NCI-H226 (cell line): ENCODE results near the gene PACC1.
A peak's percentile ranks its signal among the peaks of the same experiment; 100 is the strongest.

Experiments used
- DNase-seq: peaks from one replicate; pipeline ENCODE4 v3.0.0-alpha.2; 2015

The PACC1 gene

GRCh38 chr1:212414328-212415106, at the start of gene PACC1:
Gene PACC1, minus strand, starts transcription at chr1:212414886. Its CDS starts 129 bp downstream, at chr1:212414757.
- peak; percentile 49 for DNase-seq

- no peak for DNase-seq
These were observed 49.0 kb upstream of the PACC1 start for GRCh38 chr1:212463565-212464285.

- no peak for DNase-seq
These were observed 47.4 kb upstream of the PACC1 start for GRCh38 chr1:212461916-212462660.

GRCh38 chr1:212460376-212460775, 45.7 kb upstream of the PACC1 start:
- DNase-seq = no peak

GRCh38 chr1:212459656-212460055, 45.0 kb upstream of the PACC1 start:
- DNase-seq = no peak

- no peak for DNase-seq
These were observed 44.1 kb upstream of the PACC1 start for GRCh38 chr1:212458817-212459216.

GRCh38 chr1:212457740-212458338, 43.2 kb upstream of the PACC1 start:
- no peak for DNase-seq

GRCh38 chr1:212455803-212456528, 41.3 kb upstream of the PACC1 start:
- no peak for DNase-seq

GRCh38 chr1:212455401-212455800, 40.7 kb upstream of the PACC1 start:
- no peak for DNase-seq

- DNase-seq = no peak
These were observed 40.1 kb upstream of the PACC1 start for GRCh38 chr1:212454741-212455140.

GRCh38 chr1:212453156-212453857, 38.6 kb upstream of the PACC1 start:
- DNase-seq = no peak

- no peak for DNase-seq
These were observed 37.9 kb upstream of the PACC1 start for GRCh38 chr1:212452323-212453155.

GRCh38 chr1:212451416-212452322, 37.0 kb upstream of the PACC1 start:
- DNase-seq = no peak

GRCh38 chr1:212450331-212450881, 35.7 kb upstream of the PACC1 start:
- DNase-seq = no peak

- no peak for DNase-seq
These were observed 32.8 kb upstream of the PACC1 start for GRCh38 chr1:212447478-212447877.

- DNase-seq = no peak
These were observed 31.6 kb upstream of the PACC1 start for GRCh38 chr1:212446333-212446732.

- no peak for DNase-seq
These were observed 27.7 kb upstream of the PACC1 start for GRCh38 chr1:212442408-212442807.

- DNase-seq = no peak
These were observed 25.7 kb upstream of the PACC1 start for GRCh38 chr1:212440419-212440818.

- peak; percentile 5 for DNase-seq
These were observed 24.1 kb upstream of the PACC1 start for GRCh38 chr1:212438831-212439237.
